Activated CD4-positive, alpha-beta T cell treated with anti-CD3 and anti-CD28 coated beads, Interleukin-2, amount 10 ng/mL, durations not matched to agents 7 days and 5 days (primary cell): Measurements from ENCODE around the gene DTD1. TPM values are rescaled to one million over a fixed set of nuclear protein-coding genes. Genes with fewer than 3 reads are reported as not detected.

Source experiments
- CTCF ChIA-PET: fragments of 350-600 bp; sonication (Branson Sonifier 250); formaldehyde crosslinking; loops from one replicate; lab custom pipeline; 2021; ENCODE audit warnings: antibody characterized with exemption; lab: Charles Lee
- POLR2A ChIA-PET: fragments of 350-600 bp; sonication (Branson Sonifier 250); formaldehyde crosslinking; loops from one replicate; lab custom pipeline; 2021; ENCODE audit warnings: antibody characterized with exemption; lab: Charles Lee
- DNase-seq: peaks from one replicate; pipeline ENCODE4 v3.0.0-alpha.2; 2020
- H3K27ac Mint-ChIP-seq: one replicate; pipeline ENCODE4 v1.8.0; 2021; ENCODE audit warnings: mild to moderate bottlenecking, moderate library complexity, mixed read lengths
- H3K27me3 Mint-ChIP-seq: one replicate; pipeline ENCODE4 v1.8.0; 2021; ENCODE audit warnings: mixed read lengths
- H3K36me3 Mint-ChIP-seq: one replicate; pipeline ENCODE4 v1.8.0; 2021; ENCODE audit warnings: low read depth, mixed read lengths
- H3K4me1 Mint-ChIP-seq: one replicate; pipeline ENCODE4 v1.8.0; 2021; ENCODE audit warnings: mixed read lengths
- H3K4me3 Mint-ChIP-seq: one replicate; pipeline ENCODE4 v1.8.0; 2021; ENCODE audit warnings: mild to moderate bottlenecking, moderate library complexity, mixed read lengths
- H3K9me3 Mint-ChIP-seq: one replicate; pipeline ENCODE4 v1.8.0; 2021; ENCODE audit warnings: mixed read lengths
- total RNA-seq, 2 experiments: library from RNA; stranded (reverse); gene quantifications; one replicate each; pipeline ENCODE4 v1.2.3, GENCODE V29; 2021

The DTD1 gene
- total RNA-seq, 2 experiments from 2014 or later: 17.7 to 19.4 TPM

DNA sequence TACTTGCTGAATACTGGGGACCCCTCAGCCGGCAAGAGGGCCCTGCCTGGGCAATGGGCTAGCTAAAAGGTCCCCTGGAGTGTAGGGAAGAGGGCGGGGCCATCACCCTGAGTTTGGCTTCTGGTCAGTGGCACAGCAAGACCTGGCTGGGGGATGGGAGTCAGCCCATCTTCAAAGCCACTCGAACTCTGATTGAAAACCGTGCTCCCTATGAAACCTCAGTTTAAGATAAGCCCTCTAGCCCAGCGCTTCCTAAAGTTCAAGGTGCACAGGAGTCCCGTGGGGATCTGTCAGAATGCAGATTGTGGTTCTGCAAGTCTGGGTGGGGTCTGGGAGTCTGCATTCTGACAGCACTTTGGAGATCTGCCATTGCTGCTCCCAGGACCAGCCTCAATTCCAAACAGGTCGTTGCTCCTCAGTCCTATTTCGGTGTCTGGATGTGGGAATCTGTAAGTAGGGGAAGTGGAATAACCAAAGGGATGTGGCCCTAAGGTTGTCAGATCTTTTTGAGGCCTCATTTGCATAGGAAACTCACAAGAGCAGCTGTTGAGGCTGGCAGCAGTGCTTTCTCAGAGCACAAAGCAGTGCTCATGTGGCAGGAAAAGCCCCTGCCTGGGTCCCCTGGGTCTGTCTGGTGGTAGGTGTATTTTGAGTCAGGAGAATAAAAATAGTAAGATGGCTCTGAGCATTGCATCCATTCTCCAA is 140.5 kb downstream of the DTD1 start:
- H3K36me3 Mint-ChIP-seq: no peaks in the 10 kb centered on the region
- POLR2A ChIA-PET: no interaction called here
- DNase-seq: no peak
- CTCF ChIA-PET: no interaction called here
- no peak overlapping the region for H3K4me3 Mint-ChIP-seq
- H3K4me1 Mint-ChIP-seq: peaks cover 13% of the 10 kb centered on the region
- H3K27ac Mint-ChIP-seq: no peak overlapping the region
- H3K9me3 Mint-ChIP-seq: no peaks in the 10 kb centered on the region
- no peaks in the 10 kb centered on the region for H3K27me3 Mint-ChIP-seq

DNA sequence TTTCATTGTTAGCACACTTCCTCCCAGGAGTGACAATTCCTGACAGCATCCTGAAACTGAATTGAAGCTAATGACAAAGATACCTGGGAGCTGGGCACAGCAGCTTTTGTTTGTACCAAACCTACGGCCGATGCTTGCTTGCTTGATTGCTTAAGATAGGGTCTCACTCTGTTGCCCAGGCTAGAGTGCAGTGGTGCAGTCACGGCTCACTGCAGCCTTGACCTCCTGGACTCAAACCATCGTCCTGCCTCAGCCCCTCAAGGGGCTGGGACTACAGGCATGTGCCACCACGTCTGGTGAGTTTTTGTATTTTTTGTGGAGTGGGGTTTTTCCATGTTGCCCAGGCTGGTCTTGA is 141.0 kb downstream of the DTD1 start:
- Mint-ChIP-seq H3K9me3 (no peaks in the 10 kb centered on the region), H3K27ac (no peak overlapping the region), H3K36me3 (no peaks in the 10 kb centered on the region), H3K27me3 (no peaks in the 10 kb centered on the region), H3K4me3 (no peak overlapping the region), H3K4me1 (peaks cover 13% of the 10 kb centered on the region)
- no peak for DNase-seq
- ChIA-PET CTCF (no interaction called here), POLR2A (no interaction called here)

DNA sequence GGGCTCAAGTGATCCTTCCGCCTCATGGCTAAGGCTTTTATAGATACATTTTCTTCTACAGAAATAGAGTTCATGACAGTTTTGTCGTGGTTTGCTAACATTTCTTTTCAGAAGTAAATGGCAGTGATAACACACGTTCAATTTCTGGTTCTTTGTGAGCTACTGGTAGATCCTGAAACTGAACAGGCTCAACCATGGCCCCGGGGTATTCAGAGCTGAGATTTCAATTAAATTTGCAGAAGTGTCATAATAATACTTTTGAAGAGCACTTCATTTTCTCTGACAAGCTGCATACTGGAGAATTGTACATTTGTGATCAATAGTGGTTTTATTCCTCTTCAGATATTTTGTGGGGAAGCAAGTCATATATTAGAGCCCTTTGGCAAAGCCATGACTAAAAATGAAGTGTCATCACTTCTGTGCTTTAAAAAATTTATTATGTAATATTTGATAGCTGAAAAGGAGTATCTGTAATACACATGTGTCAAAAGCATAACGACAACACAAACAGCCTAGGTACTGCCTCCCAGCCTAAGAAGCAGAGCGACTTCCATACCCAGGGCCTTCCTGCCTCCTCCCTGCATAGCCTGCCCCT is 141.5 kb downstream of the DTD1 start:
- H3K4me3 Mint-ChIP-seq: no peak overlapping the region
- no peak for DNase-seq
- ChIA-PET CTCF (no interaction called here), POLR2A (no interaction called here)
- no peaks in the 10 kb centered on the region for H3K9me3 Mint-ChIP-seq
- no peaks in the 10 kb centered on the region for H3K36me3 Mint-ChIP-seq
- H3K4me1 Mint-ChIP-seq: peaks cover 13% of the 10 kb centered on the region
- no peaks in the 10 kb centered on the region for H3K27me3 Mint-ChIP-seq
- no peak overlapping the region for H3K27ac Mint-ChIP-seq

DNA sequence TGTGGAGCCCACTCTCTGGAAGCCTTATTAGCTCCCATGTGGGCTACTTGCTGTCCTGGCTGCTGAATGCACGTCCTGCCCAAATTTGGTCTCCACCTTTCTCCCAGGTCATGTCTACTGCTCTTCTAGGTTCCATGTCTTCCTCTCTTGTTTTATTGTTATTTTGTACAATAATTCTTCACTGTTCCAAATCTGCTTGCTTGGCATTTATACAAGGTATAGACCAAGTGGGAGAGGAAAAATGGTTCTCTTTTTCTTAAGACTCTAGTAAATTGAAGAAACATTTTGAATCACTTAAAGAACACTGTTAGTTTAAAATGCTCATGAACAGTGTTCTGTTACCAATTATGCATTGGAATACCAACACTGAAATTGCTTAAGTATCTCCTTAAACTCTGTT is 144.1 kb downstream of the DTD1 start:
- POLR2A ChIA-PET: no interaction called here
- H3K36me3 Mint-ChIP-seq: no peaks in the 10 kb centered on the region
- CTCF ChIA-PET: no interaction called here
- H3K9me3 Mint-ChIP-seq: no peaks in the 10 kb centered on the region
- no peak overlapping the region for H3K4me3 Mint-ChIP-seq
- H3K27me3 Mint-ChIP-seq: no peaks in the 10 kb centered on the region
- peaks cover 9% of the 10 kb centered on the region for H3K4me1 Mint-ChIP-seq
- H3K27ac Mint-ChIP-seq: no peak overlapping the region
- DNase-seq: no peak

DNA sequence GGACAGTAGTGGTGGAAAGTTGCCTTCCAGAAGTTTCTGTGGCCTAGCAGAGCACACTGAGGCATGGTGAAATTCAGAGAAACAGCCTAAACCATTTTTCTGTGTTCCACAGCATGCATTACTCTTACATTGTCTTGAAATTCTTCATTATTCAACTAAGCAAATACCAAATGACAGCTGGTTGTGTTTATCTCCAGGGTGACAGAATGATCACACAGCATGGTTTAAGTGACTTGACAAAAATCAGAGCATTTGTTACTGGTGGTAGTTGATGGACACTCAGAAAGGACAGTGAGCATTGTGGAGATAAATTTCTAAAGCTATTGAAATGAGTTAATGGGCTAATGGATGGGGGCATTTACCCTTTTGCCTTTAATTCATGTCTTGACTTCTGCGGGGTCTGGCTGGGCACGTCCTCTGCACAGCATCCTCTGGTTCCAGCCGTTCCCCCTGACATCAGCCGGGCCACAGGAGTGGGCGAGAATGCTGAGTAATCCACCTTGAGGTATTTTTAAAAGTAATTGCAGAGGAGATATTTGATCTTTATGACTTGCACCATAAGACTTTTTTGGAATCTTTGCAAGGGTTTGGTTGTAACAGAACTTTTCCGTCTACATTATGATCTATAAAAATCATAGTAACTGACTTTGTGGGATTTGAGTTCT is 146.8 kb downstream of the DTD1 start:
- Mint-ChIP-seq H3K9me3 (no peaks in the 10 kb centered on the region), H3K4me3 (no peak overlapping the region), H3K36me3 (no peaks in the 10 kb centered on the region), H3K27me3 (no peaks in the 10 kb centered on the region), H3K4me1 (peaks cover 5% of the 10 kb centered on the region), H3K27ac (no peak overlapping the region)
- ChIA-PET POLR2A (no interaction called here), CTCF (no interaction called here)
- DNase-seq: no peak

DNA sequence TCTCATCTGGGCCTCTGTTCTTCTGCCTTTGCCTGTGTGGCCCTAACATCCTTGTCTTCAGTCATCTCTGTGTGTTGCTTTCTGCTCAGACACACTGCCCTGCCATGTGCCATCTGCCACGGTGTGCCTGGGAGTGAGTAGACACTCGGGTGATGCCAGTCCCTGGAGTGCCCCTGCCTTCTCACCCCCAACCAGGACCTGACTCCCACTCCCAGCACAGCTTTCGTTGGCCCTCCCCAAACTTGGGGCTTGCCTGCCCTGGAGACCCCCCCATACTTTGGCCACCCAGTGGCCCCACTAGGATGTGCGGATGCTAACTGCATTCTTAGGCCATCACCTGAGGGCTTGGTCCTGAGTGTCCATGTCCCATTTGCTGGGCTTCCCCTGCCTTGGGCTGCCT is 149.3 kb downstream of the DTD1 start:
- DNase-seq: no peak
- ChIA-PET POLR2A (no interaction called here), CTCF (no interaction called here)
- no peaks in the 10 kb centered on the region for H3K36me3 Mint-ChIP-seq
- H3K4me1 Mint-ChIP-seq: peaks cover 5% of the 10 kb centered on the region
- no peaks in the 10 kb centered on the region for H3K9me3 Mint-ChIP-seq
- H3K27me3 Mint-ChIP-seq: no peaks in the 10 kb centered on the region
- H3K27ac Mint-ChIP-seq: no peak overlapping the region
- no peak overlapping the region for H3K4me3 Mint-ChIP-seq

DNA sequence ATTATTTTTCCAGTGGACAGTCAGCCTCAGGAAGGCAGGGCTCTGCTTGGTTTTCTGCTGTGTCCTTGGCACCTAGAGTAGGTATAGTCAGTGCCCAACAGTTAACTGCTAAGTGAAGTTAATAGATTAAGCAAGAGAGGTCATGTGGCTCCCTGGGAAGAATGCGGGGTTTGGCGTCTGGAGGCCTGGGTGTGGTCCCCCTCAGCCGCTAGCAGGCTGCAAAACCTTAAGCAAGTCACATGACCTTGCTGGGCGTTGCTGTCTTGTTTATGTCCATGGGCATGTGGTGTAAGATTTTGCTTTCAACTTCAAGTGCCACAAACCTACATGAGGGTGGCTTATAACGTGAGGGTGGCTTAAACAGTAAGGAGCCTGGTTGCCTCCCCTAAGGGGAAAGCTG is 150.2 kb downstream of the DTD1 start:
- H3K4me3 Mint-ChIP-seq: no peak overlapping the region
- DNase-seq: no peak
- H3K9me3 Mint-ChIP-seq: no peaks in the 10 kb centered on the region
- no peaks in the 10 kb centered on the region for H3K27me3 Mint-ChIP-seq
- ChIA-PET POLR2A (no interaction called here), CTCF (no interaction called here)
- no peaks in the 10 kb centered on the region for H3K36me3 Mint-ChIP-seq
- H3K27ac Mint-ChIP-seq: no peak overlapping the region
- peaks cover 5% of the 10 kb centered on the region for H3K4me1 Mint-ChIP-seq

DNA sequence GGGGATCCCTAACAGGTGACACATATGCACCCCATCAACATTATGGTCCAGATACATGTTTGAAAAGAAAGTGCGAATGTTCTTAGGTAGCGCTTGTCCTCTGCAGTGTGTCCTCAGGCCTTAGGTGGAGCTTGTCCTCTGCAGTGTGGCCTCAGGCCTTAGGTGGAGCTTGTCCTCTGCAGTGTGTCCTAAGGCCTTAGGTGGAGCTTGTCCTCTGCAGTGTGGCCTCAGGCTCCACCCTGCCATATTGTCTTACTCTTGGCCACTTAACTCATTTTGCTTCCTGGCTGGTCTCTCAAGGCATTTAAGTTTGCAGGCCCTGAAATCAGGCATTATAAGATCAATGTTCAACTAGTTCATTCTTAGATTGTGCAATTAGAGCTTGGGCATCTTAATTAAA is 151.0 kb downstream of the DTD1 start:
- peaks cover 5% of the 10 kb centered on the region for H3K4me1 Mint-ChIP-seq
- H3K9me3 Mint-ChIP-seq: no peaks in the 10 kb centered on the region
- H3K36me3 Mint-ChIP-seq: no peaks in the 10 kb centered on the region
- no peak overlapping the region for H3K4me3 Mint-ChIP-seq
- H3K27ac Mint-ChIP-seq: no peak overlapping the region
- no peaks in the 10 kb centered on the region for H3K27me3 Mint-ChIP-seq
- ChIA-PET CTCF (interaction anchor here (0.6 kb wide), 1 partner anchor 12 kb away, joined by 3 read pairs; no protein-coding TSS in a partner anchor), POLR2A (no interaction called here)
- no peak for DNase-seq

DNA sequence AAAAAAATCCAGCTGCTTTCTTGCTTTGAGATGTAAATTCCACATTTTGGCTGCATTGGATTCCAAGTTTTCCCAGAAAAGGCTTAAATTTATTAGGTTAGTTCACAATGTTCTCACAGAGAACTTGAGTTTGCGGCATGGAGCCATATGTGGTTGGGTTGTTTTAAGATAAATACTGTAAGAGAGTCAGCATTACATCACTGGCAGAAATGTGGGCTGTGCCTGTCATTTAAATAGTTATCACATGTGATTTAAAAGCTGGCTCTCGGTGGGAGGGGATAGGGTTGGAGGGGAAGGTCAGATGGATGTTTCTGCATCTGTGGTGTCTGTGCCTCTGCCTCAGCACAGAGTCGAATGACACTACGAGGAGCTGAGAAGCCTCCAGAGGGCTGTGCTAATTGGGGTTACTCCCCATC is 151.9 kb downstream of the DTD1 start:
- POLR2A ChIA-PET: no interaction called here
- CTCF ChIA-PET: no interaction called here
- DNase-seq: no peak
- H3K27me3 Mint-ChIP-seq: no peaks in the 10 kb centered on the region
- no peak overlapping the region for H3K27ac Mint-ChIP-seq
- no peaks in the 10 kb centered on the region for H3K9me3 Mint-ChIP-seq
- H3K4me1 Mint-ChIP-seq: peaks cover 5% of the 10 kb centered on the region
- H3K4me3 Mint-ChIP-seq: no peak overlapping the region
- H3K36me3 Mint-ChIP-seq: no peaks in the 10 kb centered on the region

DNA sequence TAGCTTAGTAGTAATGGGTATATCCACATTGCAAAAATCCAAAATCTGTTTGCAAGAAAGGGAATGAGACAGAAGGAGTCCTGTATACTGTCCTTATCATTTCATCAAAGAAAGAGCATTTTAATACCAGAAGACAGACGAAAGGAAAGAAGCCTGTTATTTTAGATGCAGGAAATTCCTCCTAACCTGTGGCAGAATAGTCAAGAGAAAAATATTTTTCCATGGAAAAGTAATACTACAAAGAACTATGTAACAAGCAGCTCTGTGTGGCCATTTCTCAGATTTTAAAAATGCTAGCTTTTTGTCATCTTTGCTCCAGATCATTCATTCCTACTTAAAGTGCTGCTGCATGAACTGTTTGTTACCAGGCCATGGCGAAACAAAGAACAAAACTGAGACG is 152.9 kb downstream of the DTD1 start:
- ChIA-PET POLR2A (no interaction called here), CTCF (interaction anchor here (1.3 kb wide), 1 partner anchor 11 kb away, joined by 3 read pairs; no protein-coding TSS in a partner anchor)
- no peak for DNase-seq
- Mint-ChIP-seq H3K4me3 (no peak overlapping the region), H3K9me3 (no peaks in the 10 kb centered on the region), H3K27ac (no peak overlapping the region), H3K27me3 (no peaks in the 10 kb centered on the region), H3K4me1 (peaks cover 5% of the 10 kb centered on the region), H3K36me3 (no peaks in the 10 kb centered on the region)

DNA sequence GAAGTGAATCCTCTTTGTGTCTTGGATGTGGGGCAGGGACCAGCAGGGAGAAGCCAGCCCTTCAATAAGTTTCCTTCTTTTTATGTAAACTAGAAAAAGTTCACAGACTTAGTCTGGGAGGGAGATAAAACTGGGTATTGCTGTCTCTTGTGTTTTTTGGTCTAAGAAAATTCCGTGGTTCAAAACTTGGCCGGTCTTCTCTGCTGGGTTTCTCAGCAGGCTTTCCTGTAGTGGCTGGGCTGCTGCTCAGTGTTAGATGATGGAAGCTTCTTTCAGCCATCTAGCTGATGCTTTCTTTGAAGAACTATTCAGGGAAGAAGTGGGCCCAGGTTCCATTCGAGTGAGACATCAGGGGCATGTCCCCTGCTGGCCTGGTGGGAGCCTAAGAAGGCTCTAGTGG is 155.0 kb downstream of the DTD1 start:
- DNase-seq: no peak
- ChIA-PET POLR2A (no interaction called here), CTCF (no interaction called here)
- H3K27ac Mint-ChIP-seq: no peak overlapping the region
- no peaks in the 10 kb centered on the region for H3K9me3 Mint-ChIP-seq
- H3K36me3 Mint-ChIP-seq: no peaks in the 10 kb centered on the region
- H3K4me3 Mint-ChIP-seq: no peak overlapping the region
- peaks cover 5% of the 10 kb centered on the region for H3K4me1 Mint-ChIP-seq
- H3K27me3 Mint-ChIP-seq: no peaks in the 10 kb centered on the region

DNA sequence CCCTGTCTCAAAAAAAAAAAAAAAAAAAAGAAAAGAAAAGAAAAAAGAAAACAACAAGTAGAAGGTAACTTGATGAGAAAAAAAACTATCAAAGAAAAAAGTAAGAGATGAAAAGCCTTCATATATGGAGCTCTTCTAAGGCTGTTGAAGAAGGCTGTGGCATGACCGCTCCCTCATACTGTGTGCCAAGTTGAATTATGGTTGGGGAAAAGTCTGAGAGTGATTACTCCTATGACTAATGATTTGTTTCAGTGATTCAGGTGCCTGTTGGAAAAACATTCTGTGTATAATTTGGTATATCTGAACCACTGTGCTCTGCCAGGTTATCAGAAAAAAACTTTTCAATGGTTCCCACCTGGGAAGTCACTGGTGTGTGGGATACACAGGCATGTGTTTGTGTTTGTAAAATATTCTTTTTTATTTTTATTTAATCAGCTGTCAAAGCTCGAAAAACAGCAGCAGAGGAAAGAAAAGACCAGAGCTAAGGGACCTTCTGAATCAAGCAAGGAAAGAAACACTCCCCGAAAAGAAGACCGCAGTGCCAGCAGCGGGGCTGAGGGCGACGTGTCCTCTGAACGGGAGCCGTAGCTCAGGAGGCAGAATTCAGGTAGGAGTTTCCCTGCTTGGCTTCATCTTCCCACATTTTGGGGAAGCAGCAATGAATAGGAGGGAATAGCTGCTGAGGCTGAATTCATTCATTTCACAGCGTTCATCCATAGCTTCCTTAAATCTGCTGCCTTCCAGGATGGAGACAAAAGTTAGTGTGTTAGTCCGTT is 156.0 kb downstream of the DTD1 start:
- Mint-ChIP-seq H3K27ac (no peak overlapping the region), H3K36me3 (no peaks in the 10 kb centered on the region), H3K4me3 (no peak overlapping the region), H3K27me3 (no peaks in the 10 kb centered on the region), H3K9me3 (no peaks in the 10 kb centered on the region), H3K4me1 (no peaks in the 10 kb centered on the region)
- POLR2A ChIA-PET: no interaction called here
- CTCF ChIA-PET: no interaction called here
- no peak for DNase-seq

DNA sequence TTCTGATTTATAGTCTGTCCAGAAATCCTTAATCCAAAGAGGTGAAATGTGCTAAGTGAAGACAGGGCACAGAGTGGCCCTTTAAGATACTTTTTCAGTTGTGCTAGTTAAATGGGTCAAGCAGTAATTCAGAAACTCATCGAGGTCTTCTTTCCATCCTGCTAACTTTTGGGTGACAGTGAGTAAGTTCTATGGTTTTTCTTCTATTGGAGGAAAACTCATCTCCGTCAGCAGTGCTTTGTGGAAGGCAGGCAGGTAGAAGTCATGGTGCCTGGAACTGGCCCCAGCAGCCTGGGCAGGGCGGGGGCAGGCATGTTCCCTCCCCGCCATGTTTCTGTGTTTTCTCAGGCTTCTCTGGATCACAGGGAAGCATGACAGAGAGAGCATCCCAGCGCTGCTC is 159.2 kb downstream of the DTD1 start:
- CTCF ChIA-PET: no interaction called here
- H3K4me3 Mint-ChIP-seq: no peak overlapping the region
- no peak overlapping the region for H3K27ac Mint-ChIP-seq
- no peaks in the 10 kb centered on the region for H3K36me3 Mint-ChIP-seq
- POLR2A ChIA-PET: no interaction called here
- DNase-seq: no peak
- H3K27me3 Mint-ChIP-seq: no peaks in the 10 kb centered on the region
- H3K9me3 Mint-ChIP-seq: no peaks in the 10 kb centered on the region
- no peaks in the 10 kb centered on the region for H3K4me1 Mint-ChIP-seq
